GM23338 (cell line): ENCODE data around the gene SEPTIN8. TPM values are rescaled to one million over a fixed set of nuclear protein-coding genes. Genes with fewer than 3 reads are reported as not detected.

Experiments used
- ATAC-seq: fragments of 200-7000 bp; cut with Tn5 transposase; 3 replicates; pipeline ENCODE4 v1.9.1; 2020
- DNase-seq: peaks from one replicate; pipeline ENCODE4 v3.0.0-alpha.2; 2015; ENCODE audit warnings: low spot score
- H2AFZ ChIP-seq: fragments of 200-600 bp; sonication (generic); 2 replicates; pipeline ENCODE4 v1.8.0; 2016; ENCODE audit warnings: antibody characterized with exemption, mild to moderate bottlenecking, moderate library complexity
- H3F3A ChIP-seq: fragments of 200-600 bp; sonication (generic); replicated peaks from 2 replicates; pipeline ENCODE4 v1.8.0; 2017; ENCODE audit warnings: antibody characterized with exemption, mixed run types, low read depth
- H3K27ac ChIP-seq: fragments of 200-600 bp; sonication (generic); 2 replicates; pipeline ENCODE4 v1.6.1; 2016; ENCODE audit warnings: low read depth
- H3K27me3 ChIP-seq: fragments of 200-600 bp; sonication (generic); 2 replicates; pipeline ENCODE4 v1.8.0; 2016; ENCODE audit warnings: mild to moderate bottlenecking, mixed run types, moderate library complexity; ENCODE audit not compliant: insufficient read depth
- H3K36me3 ChIP-seq: fragments of 200-600 bp; sonication (generic); 2 replicates; pipeline ENCODE4 v1.8.0; 2016; ENCODE audit warnings: mild to moderate bottlenecking; ENCODE audit not compliant: insufficient read depth
- H3K4me1 ChIP-seq: fragments of 200-600 bp; sonication (generic); 2 replicates; pipeline ENCODE4 v1.8.0; 2016; ENCODE audit warnings: mild to moderate bottlenecking, moderate library complexity; ENCODE audit not compliant: insufficient read depth
- H3K4me2 ChIP-seq: fragments of 200-600 bp; sonication (generic); 2 replicates; pipeline ENCODE4 v1.7.1; 2017; ENCODE audit warnings: mixed run types
- H3K4me3 ChIP-seq: fragments of 200-600 bp; sonication (generic); 2 replicates; pipeline ENCODE4 v1.6.1; 2016; ENCODE audit warnings: mixed run types
- H3K79me2 ChIP-seq: fragments of 200-600 bp; sonication (generic); replicated peaks from 2 replicates; pipeline ENCODE4 v1.8.0; 2017; ENCODE audit warnings: mild to moderate bottlenecking; ENCODE audit not compliant: insufficient read depth
- H3K9me2 ChIP-seq: fragments of 200-600 bp; sonication (generic); 2 replicates; pipeline ENCODE4 v1.8.0; 2017; ENCODE audit not compliant: insufficient read depth
- H4K20me1 ChIP-seq: fragments of 200-600 bp; sonication (generic); replicated peaks from 2 replicates; pipeline ENCODE4 v1.8.0; 2017; ENCODE audit warnings: mild to moderate bottlenecking; ENCODE audit not compliant: insufficient read depth
- H3K27ac Mint-ChIP-seq: 2 replicates; pipeline ENCODE4 v1.8.0; 2020; ENCODE audit warnings: inconsistent platforms, mild to moderate bottlenecking, moderate library complexity, mixed read lengths
- H3K27me3 Mint-ChIP-seq: 3 replicates; pipeline ENCODE4 v1.8.0; 2022; ENCODE audit warnings: low read depth, mild to moderate bottlenecking, moderate library complexity, mixed read lengths, inconsistent platforms; ENCODE audit not compliant: insufficient read depth, poor library complexity
- H3K36me3 Mint-ChIP-seq: 3 replicates; pipeline ENCODE4 v1.8.0; 2021; ENCODE audit warnings: low read depth, mild to moderate bottlenecking, inconsistent platforms, moderate library complexity, mixed read lengths
- H3K4me1 Mint-ChIP-seq: 3 replicates; pipeline ENCODE4 v1.8.0; 2020; ENCODE audit warnings: mild to moderate bottlenecking, inconsistent platforms, mixed read lengths
- H3K4me3 Mint-ChIP-seq: 3 replicates; pipeline ENCODE4 v1.8.0; 2021; ENCODE audit warnings: moderate library complexity, mild to moderate bottlenecking, inconsistent platforms, mixed read lengths
- H3K9me3 Mint-ChIP-seq: 3 replicates; pipeline ENCODE4 v1.8.0; 2020; ENCODE audit warnings: moderate library complexity, mild to moderate bottlenecking, inconsistent platforms, mixed read lengths
- CREB1 ChIP-seq: fragments of 250-450 bp; sonication (Bioruptor Pico); IDR thresholded peaks from 2 replicates; pipeline ENCODE4 v1.5.0; 2020; ENCODE audit warnings: low read depth, mild to moderate bottlenecking, moderate library complexity
- EZH2phosphoT487 ChIP-seq: fragments of 200-600 bp; sonication (generic); IDR thresholded peaks from one replicate; pipeline ENCODE4 v1.8.1; 2018; ENCODE audit warnings: antibody characterized with exemption; ENCODE audit not compliant: unreplicated experiment
- JUNB ChIP-seq: IDR thresholded peaks from one replicate; pipeline ENCODE4 v1.6.1; 2016; ENCODE audit warnings: antibody characterized with exemption; ENCODE audit not compliant: unreplicated experiment
- NANOG ChIP-seq: IDR thresholded peaks from 2 replicates; pipeline ENCODE4 v1.6.1; 2016; ENCODE audit warnings: antibody characterized with exemption, borderline replicate concordance
- POLR2AphosphoS5 ChIP-seq: IDR thresholded peaks from 2 replicates; pipeline ENCODE4 v1.6.1; 2016; ENCODE audit warnings: antibody characterized with exemption, low read depth
- STAT1 ChIP-seq: IDR thresholded peaks from one replicate; pipeline ENCODE4 v1.6.1; 2016; ENCODE audit warnings: antibody characterized with exemption; ENCODE audit not compliant: unreplicated experiment
- ZNF114 ChIP-seq: fragments of 250-450 bp; sonication (Bioruptor Pico); IDR thresholded peaks from 2 replicates; pipeline ENCODE4 v1.5.0; 2020; ENCODE audit warnings: mild to moderate bottlenecking, moderate library complexity
- ZNF331 ChIP-seq: fragments of 250-450 bp; sonication (Bioruptor Pico); IDR thresholded peaks from 2 replicates; pipeline ENCODE4 v1.5.0; 2020; ENCODE audit warnings: low read depth, mild to moderate bottlenecking, moderate library complexity
- ZNF462 ChIP-seq: fragments of 250-450 bp; sonication (Bioruptor Pico); IDR thresholded peaks from 2 replicates; pipeline ENCODE4 v1.5.0; 2020; ENCODE audit warnings: mild to moderate bottlenecking, moderate library complexity
- polyA plus RNA-seq: library from polyadenylated mRNA; unstranded; fragments of >200 nt; fragmentation: Nextera tagmentation; extraction: Ambion mirVana; gene quantifications from 2 replicates; pipeline ENCODE4 v1.2.1, GENCODE V29; 2016
- total RNA-seq: library from RNA; depleted of rRNA; stranded (reverse); fragments of >200 nt; shearing (Covaris generic); gene quantifications from 2 replicates; pipeline ENCODE4 v1.2.3, GENCODE V29; 2014

Gene SEPTIN8
- total and polyA plus RNA-seq, 2 experiments from 2014 or later: 8.8 to 45.0 TPM

- no peak for TF ChIP-seq ZNF462 (CRISPR knock-in tag)
- TF ChIP-seq JUNB: no peak
- TF ChIP-seq EZH2phosphoT487: no peak
- TF ChIP-seq POLR2AphosphoS5: no peak
- no peak for TF ChIP-seq NANOG
- TF ChIP-seq STAT1: no peak
- TF ChIP-seq ZNF114 (CRISPR knock-in tag): no peak
- TF ChIP-seq ZNF331 (CRISPR knock-in tag): no peak
- no peak for TF ChIP-seq CREB1 (CRISPR knock-in tag)
These were observed 43.4 kb downstream of the SEPTIN8 start (continued) for GRCh38 chr5:132733499-132734148.

- Histone ChIP-seq H3K9me2 (no peaks in the 10 kb centered on the region), H3K36me3 (no peaks in the 10 kb centered on the region), H3K4me1 (no peaks in the 10 kb centered on the region), H3K4me3 (no peak overlapping the region), H4K20me1 (no peaks in the 10 kb centered on the region), H3K79me2 (no peaks in the 10 kb centered on the region), H3F3A (no peaks in the 10 kb centered on the region), H3K27me3 (no peaks in the 10 kb centered on the region), H2AFZ (no peak overlapping the region), H3K27ac (no peak overlapping the region), H3K4me2 (no peak overlapping the region)
- H3K9me3 Mint-ChIP-seq: no peaks in the 10 kb centered on the region
- DNase-seq: no peak
- no peak overlapping the region for H3K27ac Mint-ChIP-seq
- ATAC-seq: no peak
- H3K27me3 Mint-ChIP-seq: peaks cover 3% of the 10 kb centered on the region
- H3K4me1 Mint-ChIP-seq: no peaks in the 10 kb centered on the region
- H3K4me3 Mint-ChIP-seq: no peak overlapping the region
- no peaks in the 10 kb centered on the region for H3K36me3 Mint-ChIP-seq
- TF ChIP-seq JUNB (no peak), ZNF462 (CRISPR knock-in tag) (no peak)
These were observed 47.1 kb downstream of the SEPTIN8 start for GRCh38 chr5:132729896-132730295.
